NB4 (cell line): ENCODE measurements around the gene MAN2B2.

ENCODE experiments used
- POLR2A ChIP-seq: IDR thresholded peaks from 2 replicates; pipeline ENCODE4 v1.6.1; 2011; ENCODE audit warnings: mild to moderate bottlenecking; ENCODE audit not compliant: insufficient read length; ENCODE audit errors: extremely low read depth
- TF ChIP-seq, protein P1 (sequence below): IDR thresholded peaks from one replicate; pipeline ENCODE4 v1.5.1; 2012; ENCODE audit warnings: low read depth, low read length

DNA sequence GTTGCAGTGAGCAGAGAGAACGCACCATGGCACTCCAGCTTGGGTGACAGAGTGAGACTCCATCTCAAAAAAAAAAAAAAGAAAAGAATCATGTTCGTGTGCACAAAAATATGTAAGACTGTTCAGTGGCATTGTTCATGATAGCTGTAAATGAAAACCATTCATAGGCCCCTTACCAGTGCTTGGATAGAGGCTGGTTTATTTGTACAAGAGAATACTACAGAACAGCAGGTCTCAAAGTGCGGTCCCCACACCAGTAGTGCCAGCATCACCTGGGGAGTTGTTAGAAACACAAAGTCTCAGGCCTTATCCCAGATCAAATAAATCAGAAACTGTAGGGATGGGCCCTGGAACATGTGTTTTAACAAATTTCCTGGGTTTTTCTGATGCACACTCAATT lies 52.8 kb downstream of the MAN2B2 start:
- TF ChIP-seq, protein P1, sequence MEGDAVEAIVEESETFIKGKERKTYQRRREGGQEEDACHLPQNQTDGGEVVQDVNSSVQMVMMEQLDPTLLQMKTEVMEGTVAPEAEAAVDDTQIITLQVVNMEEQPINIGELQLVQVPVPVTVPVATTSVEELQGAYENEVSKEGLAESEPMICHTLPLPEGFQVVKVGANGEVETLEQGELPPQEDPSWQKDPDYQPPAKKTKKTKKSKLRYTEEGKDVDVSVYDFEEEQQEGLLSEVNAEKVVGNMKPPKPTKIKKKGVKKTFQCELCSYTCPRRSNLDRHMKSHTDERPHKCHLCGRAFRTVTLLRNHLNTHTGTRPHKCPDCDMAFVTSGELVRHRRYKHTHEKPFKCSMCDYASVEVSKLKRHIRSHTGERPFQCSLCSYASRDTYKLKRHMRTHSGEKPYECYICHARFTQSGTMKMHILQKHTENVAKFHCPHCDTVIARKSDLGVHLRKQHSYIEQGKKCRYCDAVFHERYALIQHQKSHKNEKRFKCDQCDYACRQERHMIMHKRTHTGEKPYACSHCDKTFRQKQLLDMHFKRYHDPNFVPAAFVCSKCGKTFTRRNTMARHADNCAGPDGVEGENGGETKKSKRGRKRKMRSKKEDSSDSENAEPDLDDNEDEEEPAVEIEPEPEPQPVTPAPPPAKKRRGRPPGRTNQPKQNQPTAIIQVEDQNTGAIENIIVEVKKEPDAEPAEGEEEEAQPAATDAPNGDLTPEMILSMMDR = no peak
- no peak for TF ChIP-seq POLR2A
